NCI-H345 (cell line): ENCODE measurements around the gene LPAR3.

Experiments
- DNase-seq: peaks from one replicate; lab custom pipeline; 2025; lab: John Stamatoyannopoulos, UW

The LPAR3 gene

GRCh38 chr1:84857906-84858305 lies 35.1 kb downstream of the LPAR3 start:
- no peak for DNase-seq

GRCh38 chr1:84856726-84857270 lies 36.2 kb downstream of the LPAR3 start:
- no peak for DNase-seq

- DNase-seq = no peak
Measured at GRCh38 chr1:84855691-84856630, 37.0 kb downstream of the LPAR3 start.

GRCh38 chr1:84855168-84855567 lies 37.8 kb downstream of the LPAR3 start:
- no peak for DNase-seq

GRCh38 chr1:84853741-84854721 lies 39.0 kb downstream of the LPAR3 start:
- no peak for DNase-seq

- no peak for DNase-seq
Measured at GRCh38 chr1:84851839-84852238, 41.2 kb downstream of the LPAR3 start.

GRCh38 chr1:84849357-84849975 lies 43.5 kb downstream of the LPAR3 start:
- DNase-seq = no peak

- peak; percentile 97 for DNase-seq
Measured at GRCh38 chr1:84847253-84848250, 45.5 kb downstream of the LPAR3 start.

GRCh38 chr1:84846387-84846786 lies 46.6 kb downstream of the LPAR3 start:
- no peak for DNase-seq

- no peak for DNase-seq
Measured at GRCh38 chr1:84845357-84845756, 47.6 kb downstream of the LPAR3 start.

GRCh38 chr1:84844094-84844493 lies 48.9 kb downstream of the LPAR3 start:
- no peak for DNase-seq

GRCh38 chr1:84842748-84843231 lies 50.2 kb downstream of the LPAR3 start:
- DNase-seq = no peak

- DNase-seq = no peak
Measured at GRCh38 chr1:84841971-84842370, 51.0 kb downstream of the LPAR3 start.

- no peak for DNase-seq
Measured at GRCh38 chr1:84840346-84840745, 52.7 kb downstream of the LPAR3 start.

- DNase-seq = no peak
Measured at GRCh38 chr1:84839544-84839943, 53.5 kb downstream of the LPAR3 start.

- no peak for DNase-seq
Measured at GRCh38 chr1:84836145-84836544, 56.9 kb downstream of the LPAR3 start.

- no peak for DNase-seq
Measured at GRCh38 chr1:84835169-84835568, 57.8 kb downstream of the LPAR3 start.

- DNase-seq = no peak
Measured at GRCh38 chr1:84834419-84835064, 58.5 kb downstream of the LPAR3 start.

GRCh38 chr1:84833194-84833593 lies 59.8 kb downstream of the LPAR3 start:
- no peak for DNase-seq

- DNase-seq = no peak
Measured at GRCh38 chr1:84830136-84830535, 62.9 kb downstream of the LPAR3 start.
